GM10248 (cell line): ENCODE data around the gene LHPP.

ENCODE experiments used
- CTCF ChIA-PET: fragments of 300-600 bp; sonication (Branson Sonifier 250); formaldehyde crosslinking; extraction: SDS; loops from one replicate; lab custom pipeline; 2021; ENCODE audit warnings: antibody characterized with exemption; lab: Yijun Ruan, JAX
- POLR2A ChIA-PET: fragments of 350-650 bp; sonication (Branson Sonifier 250); formaldehyde crosslinking; extraction: SDS; loops from one replicate; lab custom pipeline; 2020; ENCODE audit warnings: antibody characterized with exemption; lab: Yijun Ruan, JAX
- DNase-seq: peaks from one replicate; pipeline ENCODE4 v3.0.0; 2012; ENCODE audit errors: extremely low spot score
- TF ChIP-seq, protein P1 (sequence below): IDR thresholded peaks from 2 replicates; pipeline ENCODE4 v1.5.1; 2012; ENCODE audit warnings: mild to moderate bottlenecking, low read depth; ENCODE audit errors: extremely low read depth, missing control alignments, control extremely low read depth

LHPP gene

DNA sequence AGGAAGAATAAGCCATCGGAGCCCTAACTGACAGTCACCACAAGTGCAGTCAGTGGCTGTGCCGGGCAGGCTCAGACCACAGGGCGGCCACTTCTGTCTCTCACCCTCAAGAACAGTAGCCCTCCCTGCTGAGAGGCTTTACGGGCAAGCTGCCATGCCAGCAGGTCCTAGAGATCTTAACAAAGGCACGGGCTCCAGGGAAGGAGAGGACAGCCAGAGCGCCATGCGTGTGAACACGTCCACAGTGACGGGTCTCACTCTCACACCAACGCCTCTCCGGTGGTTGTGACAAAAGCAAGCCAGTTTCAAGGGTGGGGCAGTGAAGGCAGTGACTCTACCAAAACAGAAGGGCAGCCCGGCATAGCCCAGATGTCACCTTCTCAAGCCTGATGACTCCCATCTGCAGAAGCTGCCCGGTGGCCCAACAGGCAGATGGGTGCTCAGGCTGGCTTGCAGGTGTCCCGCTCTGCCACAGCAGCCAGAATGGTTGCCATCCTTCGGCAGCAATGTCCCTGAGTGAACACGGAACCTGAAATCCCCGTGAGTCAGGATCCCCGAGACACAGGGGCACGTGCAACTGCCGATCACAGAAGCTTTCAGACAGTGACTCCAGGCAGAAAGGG, 180.6 kb downstream of the LHPP start:
- CTCF ChIA-PET = interaction anchor here (1.2 to 1.5 kb wide), 2 partner anchors 13 to 22 kb away, joined by 3 read pairs; no protein-coding TSS in a partner anchor
- POLR2A ChIA-PET = no interaction called here
- TF ChIP-seq, protein P1, sequence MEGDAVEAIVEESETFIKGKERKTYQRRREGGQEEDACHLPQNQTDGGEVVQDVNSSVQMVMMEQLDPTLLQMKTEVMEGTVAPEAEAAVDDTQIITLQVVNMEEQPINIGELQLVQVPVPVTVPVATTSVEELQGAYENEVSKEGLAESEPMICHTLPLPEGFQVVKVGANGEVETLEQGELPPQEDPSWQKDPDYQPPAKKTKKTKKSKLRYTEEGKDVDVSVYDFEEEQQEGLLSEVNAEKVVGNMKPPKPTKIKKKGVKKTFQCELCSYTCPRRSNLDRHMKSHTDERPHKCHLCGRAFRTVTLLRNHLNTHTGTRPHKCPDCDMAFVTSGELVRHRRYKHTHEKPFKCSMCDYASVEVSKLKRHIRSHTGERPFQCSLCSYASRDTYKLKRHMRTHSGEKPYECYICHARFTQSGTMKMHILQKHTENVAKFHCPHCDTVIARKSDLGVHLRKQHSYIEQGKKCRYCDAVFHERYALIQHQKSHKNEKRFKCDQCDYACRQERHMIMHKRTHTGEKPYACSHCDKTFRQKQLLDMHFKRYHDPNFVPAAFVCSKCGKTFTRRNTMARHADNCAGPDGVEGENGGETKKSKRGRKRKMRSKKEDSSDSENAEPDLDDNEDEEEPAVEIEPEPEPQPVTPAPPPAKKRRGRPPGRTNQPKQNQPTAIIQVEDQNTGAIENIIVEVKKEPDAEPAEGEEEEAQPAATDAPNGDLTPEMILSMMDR = no peak
- DNase-seq = no peak

DNA sequence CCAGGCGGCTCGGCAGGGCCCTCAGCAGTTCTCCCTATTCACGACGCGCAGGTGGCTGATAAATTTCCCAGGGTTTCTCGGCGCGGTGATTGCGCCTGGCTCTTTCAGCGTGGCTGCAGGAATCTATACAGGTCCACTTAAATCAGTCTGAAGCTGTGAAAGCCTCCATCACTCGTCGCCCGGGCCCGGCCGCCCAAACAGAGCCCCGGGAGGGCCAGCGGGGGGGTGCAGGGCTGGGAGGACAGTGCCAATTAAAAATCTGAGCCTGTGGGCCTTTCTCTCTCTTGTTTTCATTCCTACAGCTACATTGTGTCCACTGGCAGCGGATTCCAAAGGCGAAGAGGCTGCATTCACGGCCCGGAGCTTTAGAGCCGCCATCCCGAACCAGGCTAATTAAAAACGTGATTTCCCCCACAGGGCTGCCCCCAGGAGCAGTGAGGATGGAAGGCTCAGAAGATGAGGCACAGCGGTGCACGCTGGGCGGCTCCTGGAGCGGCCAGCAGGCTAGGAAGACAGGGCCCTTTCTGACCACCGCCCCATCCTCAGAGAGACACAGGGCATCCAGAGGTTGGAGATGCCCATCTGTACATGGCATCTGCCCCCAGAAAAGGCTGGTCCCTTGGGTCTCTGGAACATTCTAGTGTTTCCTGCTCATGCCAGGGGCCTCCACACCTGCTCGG, 181.8 kb downstream of the LHPP start:
- no peak for DNase-seq
- TF ChIP-seq, protein P1 = no peak
- ChIA-PET POLR2A (no interaction called here), CTCF (interaction anchor here (0.9 to 1.5 kb wide), 4 partner anchors 11 to 97 kb away, joined by 3 to 4 read pairs (median 3); no protein-coding TSS in a partner anchor)

DNA sequence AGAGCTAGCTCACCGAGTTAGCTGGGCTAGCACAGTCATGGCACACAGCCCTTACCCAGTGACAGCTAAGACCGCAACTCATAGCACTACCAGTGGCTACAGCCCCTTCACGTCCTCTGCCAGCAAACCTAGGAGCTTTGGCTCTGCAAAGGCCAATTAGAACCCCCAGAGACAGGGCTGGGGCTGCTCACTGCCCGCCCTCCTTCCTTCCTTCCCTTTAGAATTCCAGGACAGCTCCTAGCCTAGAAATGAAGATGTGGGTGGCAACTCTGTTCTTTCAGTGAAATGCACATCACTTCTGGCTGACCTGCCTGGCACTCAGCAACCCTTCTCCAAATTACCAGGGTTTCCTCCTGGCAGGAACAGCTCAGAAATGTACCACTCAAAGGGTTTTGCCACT, 182.6 kb downstream of the LHPP start:
- DNase-seq = no peak
- TF ChIP-seq, protein P1 = no peak
- ChIA-PET POLR2A (no interaction called here), CTCF (interaction anchor here (0.9 to 1.5 kb wide), 2 partner anchors 37 to 97 kb away, joined by 3 to 4 read pairs; no protein-coding TSS in a partner anchor)

DNA sequence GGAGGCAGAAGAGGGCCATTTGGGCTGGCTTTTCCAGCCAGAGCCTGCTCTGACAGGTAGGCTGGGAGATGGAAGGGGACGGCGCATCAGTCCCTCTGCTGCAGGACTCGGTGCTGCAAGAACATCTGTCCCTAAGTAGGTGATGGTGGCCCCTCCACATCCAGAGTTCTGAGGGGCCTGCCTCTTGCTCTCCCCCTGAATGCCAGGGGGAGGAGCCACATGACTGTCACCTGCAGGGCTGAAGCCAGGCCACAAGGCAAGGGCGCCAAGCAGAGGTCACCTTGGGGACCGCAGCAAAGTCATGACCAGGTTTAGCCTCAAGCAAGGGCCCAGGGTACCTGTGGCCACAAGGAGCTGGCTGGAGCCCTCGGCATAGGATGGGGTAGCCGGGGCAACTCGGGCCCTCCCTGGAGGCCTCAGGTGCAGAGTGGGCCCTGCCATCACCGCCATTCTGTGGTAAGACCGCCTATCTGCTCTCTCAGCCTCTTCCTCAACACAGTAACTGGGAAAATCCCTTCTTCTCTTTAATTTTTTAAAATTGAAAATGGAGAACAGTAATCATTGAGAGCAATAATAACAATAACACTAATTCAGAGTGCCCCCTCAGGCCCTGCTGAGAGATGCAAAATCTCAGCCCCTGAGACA, 183.3 kb downstream of the LHPP start:
- DNase-seq = no peak
- TF ChIP-seq, protein P1 = peak; percentile 22
- ChIA-PET POLR2A (no interaction called here), CTCF (no interaction called here)

DNA sequence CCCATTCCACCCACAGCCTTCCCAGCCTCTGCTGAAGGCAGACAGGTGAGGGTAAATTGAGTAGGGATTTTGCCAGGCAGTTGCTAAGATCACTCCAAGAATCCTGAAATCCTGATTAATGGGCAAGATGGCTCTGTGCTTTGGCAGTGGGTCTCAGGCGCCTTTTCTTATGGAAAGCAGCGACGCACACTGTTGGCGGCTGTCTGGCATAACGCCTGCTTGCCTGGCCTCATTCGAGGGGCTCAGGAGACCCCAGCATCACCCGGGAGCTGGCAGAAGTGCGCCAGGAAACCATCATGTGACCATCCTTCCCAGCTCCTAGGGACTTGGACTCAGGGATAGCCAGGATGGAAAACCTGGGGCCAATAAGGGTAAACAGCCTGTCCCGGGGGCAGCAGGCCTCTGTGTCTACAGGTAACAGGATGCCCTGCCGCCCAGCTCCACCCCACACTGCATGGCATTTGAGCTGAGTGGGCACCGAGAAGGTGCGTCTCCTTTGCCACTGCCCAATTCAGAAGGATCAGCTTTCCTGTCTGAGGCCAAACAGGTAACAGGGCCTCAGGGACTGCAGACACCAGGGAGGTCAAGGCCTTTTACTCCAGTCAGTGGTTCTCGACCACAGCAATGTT, 184.0 kb downstream of the LHPP start:
- DNase-seq = no peak
- ChIA-PET POLR2A (no interaction called here), CTCF (interaction anchor here (0.7 to 0.8 kb wide), 2 partner anchors 8 to 95 kb away, joined by 3 read pairs; no protein-coding TSS in a partner anchor)
- TF ChIP-seq, protein P1 = no peak
